NT2/D1 (cell line): ENCODE results near the gene DLG2.

Source experiments
- SUZ12 ChIP-seq: IDR thresholded peaks from 2 replicates; pipeline ENCODE4 v1.6.1; 2011; ENCODE audit not compliant: insufficient read length, insufficient read depth; ENCODE audit errors: extremely low read depth
- ZNF274 ChIP-seq: IDR thresholded peaks from 2 replicates; pipeline ENCODE4 v1.6.1; 2011; ENCODE audit warnings: mild to moderate bottlenecking, low read depth, low read length

DNA sequence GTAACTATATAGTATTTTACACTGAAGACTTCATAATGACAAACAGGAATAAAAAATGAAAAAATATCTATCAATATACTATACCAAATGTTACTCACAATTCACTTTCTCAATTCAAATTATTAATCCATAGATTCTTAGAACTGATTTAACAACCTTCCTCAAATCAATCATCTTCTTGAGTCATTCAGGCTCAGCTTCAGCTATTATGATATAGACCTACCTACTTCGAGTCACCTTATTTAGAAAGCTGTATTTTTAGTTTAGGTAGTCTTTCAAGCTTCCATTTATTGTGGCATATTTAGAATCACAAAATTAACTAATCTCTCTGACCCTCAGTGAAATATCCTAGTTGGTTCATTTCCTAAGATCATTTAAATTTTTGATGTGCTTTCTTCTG is 29.6 kb upstream of the DLG2 start:
- no peak for TF ChIP-seq ZNF274
- TF ChIP-seq SUZ12, result no peak
